ENCODE data around the gene AMBRA1.

GRCh38 chr11:46633291-46634217 lies 39.7 kb upstream of the AMBRA1 start:
- TF ChIP-seq, protein P1, sequence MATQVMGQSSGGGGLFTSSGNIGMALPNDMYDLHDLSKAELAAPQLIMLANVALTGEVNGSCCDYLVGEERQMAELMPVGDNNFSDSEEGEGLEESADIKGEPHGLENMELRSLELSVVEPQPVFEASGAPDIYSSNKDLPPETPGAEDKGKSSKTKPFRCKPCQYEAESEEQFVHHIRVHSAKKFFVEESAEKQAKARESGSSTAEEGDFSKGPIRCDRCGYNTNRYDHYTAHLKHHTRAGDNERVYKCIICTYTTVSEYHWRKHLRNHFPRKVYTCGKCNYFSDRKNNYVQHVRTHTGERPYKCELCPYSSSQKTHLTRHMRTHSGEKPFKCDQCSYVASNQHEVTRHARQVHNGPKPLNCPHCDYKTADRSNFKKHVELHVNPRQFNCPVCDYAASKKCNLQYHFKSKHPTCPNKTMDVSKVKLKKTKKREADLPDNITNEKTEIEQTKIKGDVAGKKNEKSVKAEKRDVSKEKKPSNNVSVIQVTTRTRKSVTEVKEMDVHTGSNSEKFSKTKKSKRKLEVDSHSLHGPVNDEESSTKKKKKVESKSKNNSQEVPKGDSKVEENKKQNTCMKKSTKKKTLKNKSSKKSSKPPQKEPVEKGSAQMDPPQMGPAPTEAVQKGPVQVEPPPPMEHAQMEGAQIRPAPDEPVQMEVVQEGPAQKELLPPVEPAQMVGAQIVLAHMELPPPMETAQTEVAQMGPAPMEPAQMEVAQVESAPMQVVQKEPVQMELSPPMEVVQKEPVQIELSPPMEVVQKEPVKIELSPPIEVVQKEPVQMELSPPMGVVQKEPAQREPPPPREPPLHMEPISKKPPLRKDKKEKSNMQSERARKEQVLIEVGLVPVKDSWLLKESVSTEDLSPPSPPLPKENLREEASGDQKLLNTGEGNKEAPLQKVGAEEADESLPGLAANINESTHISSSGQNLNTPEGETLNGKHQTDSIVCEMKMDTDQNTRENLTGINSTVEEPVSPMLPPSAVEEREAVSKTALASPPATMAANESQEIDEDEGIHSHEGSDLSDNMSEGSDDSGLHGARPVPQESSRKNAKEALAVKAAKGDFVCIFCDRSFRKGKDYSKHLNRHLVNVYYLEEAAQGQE (IDR thresholded peaks at IDR 0.05; ENCODE audit: borderline replicate concordance), result no peak
- TF ChIP-seq, protein P2, sequence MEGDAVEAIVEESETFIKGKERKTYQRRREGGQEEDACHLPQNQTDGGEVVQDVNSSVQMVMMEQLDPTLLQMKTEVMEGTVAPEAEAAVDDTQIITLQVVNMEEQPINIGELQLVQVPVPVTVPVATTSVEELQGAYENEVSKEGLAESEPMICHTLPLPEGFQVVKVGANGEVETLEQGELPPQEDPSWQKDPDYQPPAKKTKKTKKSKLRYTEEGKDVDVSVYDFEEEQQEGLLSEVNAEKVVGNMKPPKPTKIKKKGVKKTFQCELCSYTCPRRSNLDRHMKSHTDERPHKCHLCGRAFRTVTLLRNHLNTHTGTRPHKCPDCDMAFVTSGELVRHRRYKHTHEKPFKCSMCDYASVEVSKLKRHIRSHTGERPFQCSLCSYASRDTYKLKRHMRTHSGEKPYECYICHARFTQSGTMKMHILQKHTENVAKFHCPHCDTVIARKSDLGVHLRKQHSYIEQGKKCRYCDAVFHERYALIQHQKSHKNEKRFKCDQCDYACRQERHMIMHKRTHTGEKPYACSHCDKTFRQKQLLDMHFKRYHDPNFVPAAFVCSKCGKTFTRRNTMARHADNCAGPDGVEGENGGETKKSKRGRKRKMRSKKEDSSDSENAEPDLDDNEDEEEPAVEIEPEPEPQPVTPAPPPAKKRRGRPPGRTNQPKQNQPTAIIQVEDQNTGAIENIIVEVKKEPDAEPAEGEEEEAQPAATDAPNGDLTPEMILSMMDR (IDR thresholded peaks at IDR 0.05; ENCODE audit: poor library complexity, severe bottlenecking), result no peak
- no peak for TF ChIP-seq SMC3 (conservative IDR thresholded peaks at IDR 0.05; ENCODE audit: poor library complexity)
- TF ChIP-seq EZH2 (IDR thresholded peaks at IDR 0.05; ENCODE audit: borderline replicate concordance, insufficient read depth, low read length, poor library complexity, severe bottlenecking), result no peak
- no peak for TF ChIP-seq POLR2AphosphoS5 (IDR thresholded peaks at IDR 0.05)
- TF ChIP-seq RAD21 (conservative IDR thresholded peaks at IDR 0.05), result no peak
- TF ChIP-seq EP300 (conservative IDR thresholded peaks at IDR 0.05; ENCODE audit: poor library complexity, severe bottlenecking), result no peak
- no peak for TF ChIP-seq TAF1 (IDR thresholded peaks at IDR 0.05; ENCODE audit: low read depth)
- TF ChIP-seq MXI1 (conservative IDR thresholded peaks at IDR 0.05; ENCODE audit: poor library complexity, severe bottlenecking), result no peak

Data from neural cell (in vitro differentiated cells).